CD4-positive, CD25-positive, alpha-beta regulatory T cell (primary cell): ENCODE data around the gene CCR8. TPM values are rescaled to one million over a fixed set of nuclear protein-coding genes. Genes with fewer than 3 reads are reported as not detected.
"Not testable (repeated sequence)": the region's sequence is repeated elsewhere in the genome, so short reads cannot be mapped to it uniquely, and the experiment has no call there.

ENCODE experiments used
- ATAC-seq, 2 donors: fragments of 150-1000 bp; cut with Tn5 transposase; one replicate each; pipeline ENCODE4 v1.10.0; 2021; ENCODE audit warnings: low read depth in 2 of 2, moderate number of reproducible peaks in 2 of 2, moderate library complexity in 1 of 2
- DNase-seq, 3 donors: peaks; one replicate each; pipeline versions ENCODE4 v3.0.0 to v3.0.0-alpha.2; 2012 to 2022; ENCODE audit warnings: mixed read lengths in 1 of 3
- H3K27ac ChIP-seq: one replicate; pipeline ENCODE4 v1.7.0; 2013; ENCODE audit warnings: mild to moderate bottlenecking, low read length; ENCODE audit not compliant: insufficient read depth, poor library complexity, severe bottlenecking
- H3K27me3 ChIP-seq: one replicate; pipeline ENCODE4 v1.7.0; 2013; ENCODE audit warnings: low read length; ENCODE audit not compliant: control insufficient read depth, insufficient read depth
- H3K36me3 ChIP-seq: one replicate; pipeline ENCODE4 v1.7.0; 2013; ENCODE audit warnings: mild to moderate bottlenecking, low read length, moderate library complexity; ENCODE audit not compliant: control insufficient read depth, insufficient read depth
- H3K4me1 ChIP-seq: 2 replicates; pipeline ENCODE4 v1.7.0; 2013; ENCODE audit warnings: mild to moderate bottlenecking, low read length; ENCODE audit not compliant: insufficient read depth, control insufficient read depth, poor library complexity, severe bottlenecking
- H3K4me3 ChIP-seq: one replicate; pipeline ENCODE4 v1.7.0; 2013; ENCODE audit warnings: low read depth, mild to moderate bottlenecking, low read length, moderate library complexity
- H3K9me3 ChIP-seq, 2 experiments: 1 replicate in 1 of 2; 2 replicates in 1 of 2; pipeline ENCODE4 v1.7.0; 2013; ENCODE audit warnings: low read length in 2 of 2, mild to moderate bottlenecking in 1 of 2, moderate library complexity in 1 of 2; ENCODE audit not compliant: control insufficient read depth in 2 of 2
- H3K27ac Mint-ChIP-seq, 3 donors: one replicate each; pipeline ENCODE4 v1.8.0; 2020 to 2022; ENCODE audit warnings: mild to moderate bottlenecking in 3 of 3, mixed read lengths in 3 of 3, moderate library complexity in 2 of 3
- H3K27me3 Mint-ChIP-seq: one replicate; pipeline ENCODE4 v1.8.0; 2022; ENCODE audit warnings: mild to moderate bottlenecking, mixed read lengths
- H3K36me3 Mint-ChIP-seq: one replicate; pipeline ENCODE4 v1.8.0; 2020; ENCODE audit warnings: mixed read lengths
- H3K4me1 Mint-ChIP-seq, 4 donors: one replicate each; pipeline ENCODE4 v1.8.0; 2020 to 2022; ENCODE audit warnings: mixed read lengths in 4 of 4, mild to moderate bottlenecking in 1 of 4
- H3K4me3 Mint-ChIP-seq, 4 donors: one replicate each; pipeline ENCODE4 v1.8.0; 2020 to 2022; ENCODE audit warnings: mild to moderate bottlenecking in 4 of 4, mixed read lengths in 4 of 4, moderate library complexity in 3 of 4
- H3K9me3 Mint-ChIP-seq, 7 donors: one replicate each; pipeline ENCODE4 v1.8.0; 2020 to 2022; ENCODE audit warnings: mixed read lengths in 7 of 7, mild to moderate bottlenecking in 3 of 7, moderate library complexity in 2 of 7
- polyA plus RNA-seq, 4 donors: library from polyadenylated mRNA; unstranded; fragments of 300-500 nt; fragmentation: Illumina TruSeq; gene quantifications; one replicate each; pipeline ENCODE4 v1.2.3, GENCODE V29; 2021
- total RNA-seq: library from RNA; stranded (reverse); gene quantifications from one replicate; pipeline ENCODE4 v1.2.3, GENCODE V29; 2022

CCR8 gene
- total and polyA plus RNA-seq, 5 donors from 2014 or later: 33.6 to 87.2 (median 53.5) TPM

- Histone ChIP-seq H3K4me3 (no peak overlapping the region), H3K27me3 (no peaks in the 10 kb centered on the region), H3K36me3 (no peaks in the 10 kb centered on the region), H3K4me1 (peaks cover 38% of the 10 kb centered on the region), H3K9me3 (no peaks in the 10 kb centered on the region), H3K27ac (no peak overlapping the region)
- Mint-ChIP-seq H3K4me3 (peak overlapping the region in 2 of 4 donors; percentile 27 to 73), H3K27me3 (no peaks in the 10 kb centered on the region), H3K36me3 (no peaks in the 10 kb centered on the region), H3K27ac (peak overlapping the region; percentile 15 to 83 (median 28)), H3K4me1 (peaks cover 30 to 66% (median 48%) of the 10 kb centered on the region in 4 donors), H3K9me3 (peaks cover 0 to 6% (median 0%) of the 10 kb centered on the region in 7 donors)
- DNase-seq: no peak
- ATAC-seq: no peak
These were observed 33.3 kb downstream of the CCR8 start for GRCh38 chr3:39362812-39363211.

GRCh38 chr3:39370450-39370849, 40.9 kb downstream of the CCR8 start:
- not testable (repeated sequence) for H3K9me3 ChIP-seq, H3K4me1 Mint-ChIP-seq, H3K4me3 Mint-ChIP-seq, DNase-seq, H3K27ac Mint-ChIP-seq, H3K27ac ChIP-seq, H3K4me3 ChIP-seq, ATAC-seq, H3K4me1 ChIP-seq, H3K27me3 Mint-ChIP-seq, H3K36me3 Mint-ChIP-seq, H3K9me3 Mint-ChIP-seq, H3K27me3 ChIP-seq, H3K36me3 ChIP-seq

GRCh38 chr3:39372833-39373232, 43.3 kb downstream of the CCR8 start:
- Mint-ChIP-seq H3K4me1 (peaks cover 0 to 7% (median 3%) of the 10 kb centered on the region in 4 donors), H3K4me3 (no peak overlapping the region), H3K36me3 (no peaks in the 10 kb centered on the region), H3K27ac (no peak overlapping the region), H3K9me3 (peaks cover 0 to 6% (median 0%) of the 10 kb centered on the region in 7 donors), H3K27me3 (no peaks in the 10 kb centered on the region)
- H3K9me3 ChIP-seq: no peaks in the 10 kb centered on the region
- no peak for DNase-seq
- ATAC-seq: no peak
- H3K4me1 ChIP-seq: peaks cover under 1% of the 10 kb centered on the region
- no peaks in the 10 kb centered on the region for H3K36me3 ChIP-seq
- no peak overlapping the region for H3K4me3 ChIP-seq
- H3K27ac ChIP-seq: no peak overlapping the region
- no peaks in the 10 kb centered on the region for H3K27me3 ChIP-seq

GRCh38 chr3:39376959-39377634, 47.6 kb downstream of the CCR8 start:
- H3K36me3 Mint-ChIP-seq: peaks cover 5% of the 10 kb centered on the region
- Histone ChIP-seq H3K36me3 (no peaks in the 10 kb centered on the region), H3K27me3 (no peaks in the 10 kb centered on the region), H3K4me3 (no peak overlapping the region), H3K27ac (no peak overlapping the region), H3K4me1 (peaks cover 4% of the 10 kb centered on the region), H3K9me3 (no peaks in the 10 kb centered on the region)
- no peak for DNase-seq
- peaks cover 4 to 14% (median 8%) of the 10 kb centered on the region in 4 donors for H3K4me1 Mint-ChIP-seq
- H3K4me3 Mint-ChIP-seq: no peak overlapping the region
- ATAC-seq: no peak
- peak overlapping the region in 1 of 3 donors; percentile 43 for H3K27ac Mint-ChIP-seq
- H3K9me3 Mint-ChIP-seq: no peaks in the 10 kb centered on the region
- no peaks in the 10 kb centered on the region for H3K27me3 Mint-ChIP-seq

GRCh38 chr3:39378088-39378487, 48.6 kb downstream of the CCR8 start:
- Histone ChIP-seq H3K36me3 (no peaks in the 10 kb centered on the region), H3K27me3 (no peaks in the 10 kb centered on the region), H3K9me3 (no peaks in the 10 kb centered on the region), H3K4me3 (no peak overlapping the region), H3K4me1 (peaks cover 12% of the 10 kb centered on the region), H3K27ac (no peak overlapping the region)
- H3K27ac Mint-ChIP-seq: no peak overlapping the region
- peaks cover 10 to 18% (median 12%) of the 10 kb centered on the region in 4 donors for H3K4me1 Mint-ChIP-seq
- DNase-seq (peak; percentile 50 to 83 (median 70)), ATAC-seq (peak; percentile 80 to 89)
- peaks cover 5% of the 10 kb centered on the region for H3K36me3 Mint-ChIP-seq
- H3K4me3 Mint-ChIP-seq: peak overlapping the region in 2 of 4 donors; percentile 17 to 79
- H3K9me3 Mint-ChIP-seq: no peaks in the 10 kb centered on the region
- H3K27me3 Mint-ChIP-seq: no peaks in the 10 kb centered on the region

- DNase-seq: no peak
- H3K4me3 Mint-ChIP-seq: peak overlapping the region in 1 of 4 donors; percentile 83
These were observed 49.7 kb downstream of the CCR8 start for GRCh38 chr3:39378957-39379777.

GRCh38 chr3:39379778-39380155, 50.3 kb downstream of the CCR8 start:
- peak overlapping the region in 2 of 4 donors; percentile 38 to 83 for H3K4me3 Mint-ChIP-seq
- H3K4me1 Mint-ChIP-seq: peaks cover 10 to 31% (median 18%) of the 10 kb centered on the region in 4 donors
- no peaks in the 10 kb centered on the region for H3K27me3 Mint-ChIP-seq

More at GRCh38 chr3:39378957-39379777, 49.7 kb downstream of the CCR8 start:
- H3K27ac ChIP-seq: no peak overlapping the region
- Mint-ChIP-seq H3K4me1 (peaks cover 10 to 25% (median 15%) of the 10 kb centered on the region in 4 donors), H3K9me3 (no peaks in the 10 kb centered on the region), H3K36me3 (peaks cover 5% of the 10 kb centered on the region), H3K27ac (no peak overlapping the region), H3K27me3 (no peaks in the 10 kb centered on the region)
- ATAC-seq: no peak
- H3K27me3 ChIP-seq: no peaks in the 10 kb centered on the region
- peaks cover 20% of the 10 kb centered on the region for H3K4me1 ChIP-seq
- no peak overlapping the region for H3K4me3 ChIP-seq
- no peaks in the 10 kb centered on the region for H3K36me3 ChIP-seq
- H3K9me3 ChIP-seq: no peaks in the 10 kb centered on the region

More at GRCh38 chr3:39379778-39380155, 50.3 kb downstream of the CCR8 start:
- Histone ChIP-seq H3K27me3 (no peaks in the 10 kb centered on the region), H3K4me1 (peaks cover 25% of the 10 kb centered on the region), H3K27ac (no peak overlapping the region), H3K36me3 (no peaks in the 10 kb centered on the region), H3K4me3 (no peak overlapping the region), H3K9me3 (no peaks in the 10 kb centered on the region)
- peaks cover 5% of the 10 kb centered on the region for H3K36me3 Mint-ChIP-seq
- no peak for ATAC-seq
- peak overlapping the region in 1 of 3 donors; percentile 59 for H3K27ac Mint-ChIP-seq
- H3K9me3 Mint-ChIP-seq: no peaks in the 10 kb centered on the region
- DNase-seq: no peak
